Liver (tissue), 9 donors: Measurements from ENCODE around the gene ABCA4. TPM values are rescaled to one million over a fixed set of nuclear protein-coding genes. Genes with fewer than 3 reads are reported as not detected.

Experiments used
- DNase-seq: peaks from one replicate; pipeline ENCODE4 v3.0.0-alpha.2; 2017; ENCODE audit warnings: low spot score
- H3K27ac ChIP-seq, 2 donors: one replicate each; pipeline ENCODE4 v1.7.0; 2013; ENCODE audit warnings: inconsistent platforms in 2 of 2, low read length in 2 of 2, control low read depth in 1 of 2, low read depth in 1 of 2, mild to moderate bottlenecking in 1 of 2
- H3K27me3 ChIP-seq, 4 donors: one replicate each; pipeline versions ENCODE4 v1.6.1 to v1.7.0; 2013; ENCODE audit warnings: low read length in 3 of 4, inconsistent platforms in 1 of 4, mild to moderate bottlenecking in 1 of 4, moderate library complexity in 1 of 4; ENCODE audit not compliant: control insufficient read depth in 4 of 4, insufficient read depth in 4 of 4
- H3K36me3 ChIP-seq, 4 donors: one replicate each; pipeline versions ENCODE4 v1.6.1 to v1.7.0; 2013; ENCODE audit warnings: low read length in 3 of 4, mild to moderate bottlenecking in 3 of 4, low read depth in 1 of 4, moderate library complexity in 1 of 4; ENCODE audit not compliant: control insufficient read depth in 4 of 4, insufficient read depth in 3 of 4
- H3K4me1 ChIP-seq, 4 donors: one replicate each; pipeline versions ENCODE4 v1.6.1 to v1.7.0; 2013; ENCODE audit warnings: low read length in 3 of 4, mild to moderate bottlenecking in 3 of 4, moderate library complexity in 1 of 4; ENCODE audit not compliant: control insufficient read depth in 4 of 4, insufficient read depth in 4 of 4
- H3K4me3 ChIP-seq, 3 donors: one replicate each; pipeline versions ENCODE4 v1.6.1 to v1.7.0; 2013; ENCODE audit warnings: low read length in 3 of 3, control low read depth in 1 of 3, low read depth in 1 of 3, mild to moderate bottlenecking in 1 of 3
- H3K9ac ChIP-seq, 2 donors: one replicate each; pipeline ENCODE4 v1.7.0; 2013; ENCODE audit warnings: low read length in 2 of 2, mild to moderate bottlenecking in 2 of 2, moderate library complexity in 2 of 2, control low read depth in 1 of 2, low read depth in 1 of 2
- H3K9me3 ChIP-seq, 4 donors: one replicate each; pipeline versions ENCODE4 v1.6.1 to v1.7.0; 2013; ENCODE audit warnings: low read length in 3 of 4; ENCODE audit not compliant: control insufficient read depth in 4 of 4
- ATF3 ChIP-seq: IDR thresholded peaks from 2 replicates; pipeline ENCODE4 v1.6.1; 2016; ENCODE audit warnings: antibody characterized with exemption
- CTCF ChIP-seq: fragments of 150-350 bp; IDR thresholded peaks from 2 replicates; pipeline ENCODE4 v1.5.1; 2017; ENCODE audit warnings: improper control_type of control experiment, low read depth, low read length; ENCODE audit not compliant: missing input control
- EGR1 ChIP-seq, 2 donors: IDR thresholded peaks; 2 replicates each; pipeline ENCODE4 v1.6.1; 2016 to 2018; ENCODE audit warnings: antibody characterized with exemption in 2 of 2, low read depth in 2 of 2
- FOXA1 ChIP-seq: IDR thresholded peaks from 2 replicates; pipeline ENCODE4 v1.6.1; 2016; ENCODE audit warnings: antibody characterized with exemption
- FOXA2 ChIP-seq: IDR thresholded peaks from 2 replicates; pipeline ENCODE4 v1.6.1; 2016; ENCODE audit warnings: antibody characterized with exemption
- GABPA ChIP-seq, 2 donors: IDR thresholded peaks in 1 of 2; conservative IDR thresholded peaks in 1 of 2; 2 replicates each; pipeline ENCODE4 v1.6.1; 2016; ENCODE audit warnings: antibody characterized with exemption in 2 of 2, mild to moderate bottlenecking in 1 of 2, moderate library complexity in 1 of 2
- HNF4A ChIP-seq, 2 donors: conservative IDR thresholded peaks; 2 replicates each; pipeline ENCODE4 v1.6.1; 2016; ENCODE audit warnings: antibody characterized with exemption in 2 of 2, mild to moderate bottlenecking in 2 of 2
- HNF4G ChIP-seq: IDR thresholded peaks from 2 replicates; pipeline ENCODE4 v1.6.1; 2016; ENCODE audit warnings: antibody characterized with exemption
- JUND ChIP-seq, 2 donors: IDR thresholded peaks; 2 replicates each; pipeline ENCODE4 v1.6.1; 2016; ENCODE audit warnings: antibody characterized with exemption in 2 of 2
- MAX ChIP-seq: IDR thresholded peaks from 2 replicates; pipeline ENCODE4 v1.6.1; 2016; ENCODE audit warnings: antibody characterized with exemption
- NR2F2 ChIP-seq: IDR thresholded peaks from 2 replicates; pipeline ENCODE4 v1.6.1; 2016; ENCODE audit warnings: antibody characterized with exemption
- RAD21 ChIP-seq, 2 donors: IDR thresholded peaks; 2 replicates each; pipeline ENCODE4 v1.6.1; 2016; ENCODE audit warnings: antibody characterized with exemption in 2 of 2, mild to moderate bottlenecking in 2 of 2
- REST ChIP-seq: IDR thresholded peaks from 2 replicates; pipeline ENCODE4 v1.6.1; 2016; ENCODE audit warnings: antibody characterized with exemption, mild to moderate bottlenecking
- RXRA ChIP-seq, 2 donors: IDR thresholded peaks; 2 replicates each; pipeline ENCODE4 v1.6.1; 2017 to 2018; ENCODE audit warnings: antibody characterized with exemption in 2 of 2, mild to moderate bottlenecking in 1 of 2
- SP1 ChIP-seq: IDR thresholded peaks from 2 replicates; pipeline ENCODE4 v1.6.1; 2018; ENCODE audit warnings: antibody characterized with exemption, mild to moderate bottlenecking
- TAF1 ChIP-seq: conservative IDR thresholded peaks from 2 replicates; pipeline ENCODE4 v1.6.1; 2016; ENCODE audit warnings: antibody characterized with exemption, mild to moderate bottlenecking
- YY1 ChIP-seq: IDR thresholded peaks from 2 replicates; pipeline ENCODE4 v1.6.1; 2016; ENCODE audit warnings: antibody characterized with exemption, mild to moderate bottlenecking
- WGBS: extraction: QIAGEN DNeasy Blood & Tissue Kit; methylation state at CpG from one replicate; pipeline ENCODE4 v1.1.7; 2013; 5-methylcytosine and 5-hydroxymethylcytosine counted together
- polyA plus RNA-seq, 2 donors: library from polyadenylated mRNA; stranded (reverse) in 1 of 2; unstranded in 1 of 2; fragments of 200-250 nt in 1 of 2; fragments of >200 nt in 1 of 2; fragmentation: Nextera tagmentation in 1 of 2; extraction: Ambion mirVana in 1 of 2; gene quantifications; one replicate each; pipeline versions ENCODE4 v1.2.1 to v1.2.3, GENCODE V29; 2013 to 2015
- total RNA-seq, 2 donors: library from RNA; depleted of rRNA; stranded (reverse); fragments of >200 nt; gene quantifications; one replicate each; pipeline ENCODE4 v1.2.3, GENCODE V29; 2014
- TF ChIP-seq, protein P1 (sequence below): IDR thresholded peaks from 2 replicates; pipeline ENCODE4 v1.6.1; 2016; ENCODE audit warnings: antibody characterized with exemption
- donor health status: healthy.
- donor health status: healthy.
- donor health status: healthy.
- donor health status: healthy.
- donor health status: healthy.

Gene ABCA4
- total and polyA plus RNA-seq, 4 donors, result 0.19 to 1.5 (median 0.38) TPM

DNA sequence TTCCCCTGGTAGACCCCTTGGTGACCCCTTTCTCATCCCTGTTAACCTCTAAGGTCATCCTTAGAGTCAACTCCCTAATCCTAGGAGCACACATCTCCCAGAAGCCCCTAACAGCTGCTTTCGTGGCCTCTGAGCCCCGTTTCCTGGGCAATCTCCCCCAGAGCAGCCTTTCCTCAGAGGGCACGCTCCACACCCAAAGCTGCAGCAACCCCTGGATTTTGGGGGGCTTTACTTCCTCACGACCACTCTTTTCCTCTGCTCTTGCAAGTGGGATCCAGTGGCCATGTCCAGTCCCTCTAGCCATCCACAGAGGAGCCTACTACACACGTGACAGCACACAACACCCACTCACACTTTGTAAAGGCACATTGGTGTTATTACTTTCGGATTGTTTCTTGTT lies 13.8 kb downstream of the ABCA4 start:
- no peak overlapping the region for H3K4me3 ChIP-seq
- H3K27ac ChIP-seq, result no peak overlapping the region
- H3K9me3 ChIP-seq, result no peaks in the 10 kb centered on the region
- no peaks in the 10 kb centered on the region for H3K36me3 ChIP-seq
- H3K4me1 ChIP-seq, result peaks cover 9 to 17% (median 12%) of the 10 kb centered on the region in 4 donors
- no peak for DNase-seq
- no peak overlapping the region for H3K9ac ChIP-seq
- no peaks in the 10 kb centered on the region for H3K27me3 ChIP-seq
- WGBS, result 94% methylated on average over 6 of the region's 6 CpGs
- TF ChIP-seq MAX, result no peak
- no peak for TF ChIP-seq ATF3
- TF ChIP-seq JUND (IDR thresholded peaks at IDR 0.05), result no peak
- TF ChIP-seq FOXA1, result no peak

DNA sequence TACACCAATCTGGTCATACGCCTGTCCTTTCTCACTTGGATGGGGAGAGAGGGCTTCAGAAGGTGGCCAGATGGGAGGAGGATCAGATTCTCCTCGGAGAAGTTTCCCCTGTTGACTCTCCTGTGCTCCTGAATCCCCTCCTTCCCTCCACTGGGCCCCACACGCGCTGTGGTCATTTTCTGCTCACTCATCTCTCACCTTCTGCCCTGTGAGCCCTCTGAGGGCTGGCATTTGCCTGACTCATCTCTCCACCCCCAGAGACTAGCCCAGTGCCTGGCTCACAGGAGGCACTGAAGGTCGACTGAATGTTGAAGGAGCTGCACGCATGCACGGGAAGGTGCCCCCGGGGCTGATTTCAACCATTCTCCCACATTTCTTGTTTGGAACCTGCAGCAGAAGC lies 14.2 kb downstream of the ABCA4 start:
- no peak overlapping the region for H3K27ac ChIP-seq
- no peak for TF ChIP-seq SP1
- TF ChIP-seq GABPA (IDR thresholded peaks at IDR 0.05 in 1 of 2, conservative IDR thresholded peaks at IDR 0.05 in 1 of 2), result no peak
- TF ChIP-seq HNF4G, result no peak
- no peak for TF ChIP-seq RXRA (IDR thresholded peaks at IDR 0.05)
- no peak for TF ChIP-seq YY1
- no peak for TF ChIP-seq HNF4A (conservative IDR thresholded peaks at IDR 0.05)
- TF ChIP-seq REST, result no peak
- TF ChIP-seq RAD21 (IDR thresholded peaks at IDR 0.05), result no peak
- TF ChIP-seq NR2F2, result no peak
- no peak for TF ChIP-seq EGR1 (IDR thresholded peaks at IDR 0.05; ENCODE audit: low read depth in 2 of 2)
- TF ChIP-seq, protein P1, sequence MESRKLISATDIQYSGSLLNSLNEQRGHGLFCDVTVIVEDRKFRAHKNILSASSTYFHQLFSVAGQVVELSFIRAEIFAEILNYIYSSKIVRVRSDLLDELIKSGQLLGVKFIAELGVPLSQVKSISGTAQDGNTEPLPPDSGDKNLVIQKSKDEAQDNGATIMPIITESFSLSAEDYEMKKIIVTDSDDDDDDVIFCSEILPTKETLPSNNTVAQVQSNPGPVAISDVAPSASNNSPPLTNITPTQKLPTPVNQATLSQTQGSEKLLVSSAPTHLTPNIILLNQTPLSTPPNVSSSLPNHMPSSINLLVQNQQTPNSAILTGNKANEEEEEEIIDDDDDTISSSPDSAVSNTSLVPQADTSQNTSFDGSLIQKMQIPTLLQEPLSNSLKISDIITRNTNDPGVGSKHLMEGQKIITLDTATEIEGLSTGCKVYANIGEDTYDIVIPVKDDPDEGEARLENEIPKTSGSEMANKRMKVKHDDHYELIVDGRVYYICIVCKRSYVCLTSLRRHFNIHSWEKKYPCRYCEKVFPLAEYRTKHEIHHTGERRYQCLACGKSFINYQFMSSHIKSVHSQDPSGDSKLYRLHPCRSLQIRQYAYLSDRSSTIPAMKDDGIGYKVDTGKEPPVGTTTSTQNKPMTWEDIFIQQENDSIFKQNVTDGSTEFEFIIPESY, result no peak
- TF ChIP-seq JUND (IDR thresholded peaks at IDR 0.05), result no peak
- no peak for TF ChIP-seq MAX
- TF ChIP-seq FOXA1, result no peak
- TF ChIP-seq ATF3, result no peak
- TF ChIP-seq CTCF, result no peak
- TF ChIP-seq TAF1, result no peak
- TF ChIP-seq FOXA2, result no peak
- peaks cover 9 to 17% (median 12%) of the 10 kb centered on the region in 4 donors for H3K4me1 ChIP-seq
- H3K9ac ChIP-seq, result no peak overlapping the region
- no peak overlapping the region for H3K4me3 ChIP-seq
- no peaks in the 10 kb centered on the region for H3K9me3 ChIP-seq
- no peak for DNase-seq
- H3K36me3 ChIP-seq, result no peaks in the 10 kb centered on the region
- no peaks in the 10 kb centered on the region for H3K27me3 ChIP-seq
- 89% methylated on average over 8 of the region's 8 CpGs for WGBS
